ENCODE measurements around the gene ZNF883.
"Not testable (repeated sequence)": the region's sequence is repeated elsewhere in the genome, so short reads cannot be mapped to it uniquely, and the experiment has no call there.

Gene ZNF883

DNA sequence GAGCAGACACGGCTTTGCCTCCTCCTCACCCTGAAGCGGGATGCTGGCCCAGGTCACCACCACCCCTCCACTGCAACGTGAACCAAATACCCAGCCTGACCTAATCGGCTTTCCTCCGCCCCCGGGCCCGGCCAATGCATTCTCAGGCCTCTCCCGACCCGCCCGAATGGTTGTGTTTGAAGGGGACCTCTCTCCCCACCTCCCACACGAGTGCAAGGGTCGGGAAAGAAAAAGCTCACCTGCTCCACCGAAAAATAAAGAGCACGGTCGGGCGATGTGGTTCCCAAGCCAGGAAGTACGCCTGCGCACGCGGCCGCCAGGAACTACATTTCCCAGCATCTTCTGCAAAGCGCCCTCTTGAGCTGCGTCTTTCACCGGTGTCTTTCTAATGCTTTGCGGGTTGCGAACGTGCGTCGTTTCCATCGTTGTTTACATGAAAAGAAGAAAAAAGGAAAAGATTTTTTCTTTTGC is at the start of gene ZNF883:
ZNF883 (minus strand) TSS at position 282 of the 471 bp plus-strand sequence.
- peak; percentile 64 for DNase-seq (ENCODE audit: low spot score)

DNA sequence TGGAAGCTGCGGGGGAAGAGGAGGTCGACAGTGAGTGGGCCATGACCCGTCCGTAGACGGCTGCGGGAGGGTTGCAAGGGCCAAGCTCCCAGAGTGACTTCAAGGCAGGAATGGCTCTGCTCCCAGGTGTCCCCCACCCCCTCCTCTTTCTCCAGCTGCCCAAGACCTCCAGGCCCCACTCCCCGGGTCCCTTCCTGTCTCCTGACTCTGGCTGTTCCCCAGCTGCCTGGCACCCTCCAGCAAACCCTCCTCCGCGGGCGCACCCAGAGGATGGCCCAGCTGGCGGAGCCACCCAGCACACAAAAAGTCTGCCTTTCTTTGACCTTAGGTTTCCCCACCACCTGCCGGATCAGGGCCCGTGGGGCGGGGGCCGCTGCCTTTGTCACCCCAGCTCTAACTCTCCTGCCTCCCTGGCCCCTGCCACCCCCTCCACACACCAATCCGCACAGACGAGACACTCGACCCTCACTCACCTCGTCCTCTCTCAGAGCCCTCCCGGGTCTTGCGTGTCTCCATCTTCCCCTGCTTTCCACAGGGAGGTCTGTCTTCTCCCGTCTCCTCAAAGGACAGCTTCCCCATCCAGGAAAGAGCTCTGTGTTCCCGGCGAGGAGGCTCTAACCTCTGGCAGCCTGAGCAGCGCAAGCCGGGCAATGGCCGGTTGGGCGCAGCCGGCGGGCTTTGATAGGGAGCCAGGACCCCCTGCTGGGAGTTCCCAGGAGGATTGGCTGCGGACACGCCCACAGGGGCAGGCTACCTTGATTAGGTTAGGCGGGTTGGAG is 49.3 kb upstream of the ZNF883 start:
- DNase-seq (ENCODE audit: low spot score): not testable (repeated sequence)

DNA sequence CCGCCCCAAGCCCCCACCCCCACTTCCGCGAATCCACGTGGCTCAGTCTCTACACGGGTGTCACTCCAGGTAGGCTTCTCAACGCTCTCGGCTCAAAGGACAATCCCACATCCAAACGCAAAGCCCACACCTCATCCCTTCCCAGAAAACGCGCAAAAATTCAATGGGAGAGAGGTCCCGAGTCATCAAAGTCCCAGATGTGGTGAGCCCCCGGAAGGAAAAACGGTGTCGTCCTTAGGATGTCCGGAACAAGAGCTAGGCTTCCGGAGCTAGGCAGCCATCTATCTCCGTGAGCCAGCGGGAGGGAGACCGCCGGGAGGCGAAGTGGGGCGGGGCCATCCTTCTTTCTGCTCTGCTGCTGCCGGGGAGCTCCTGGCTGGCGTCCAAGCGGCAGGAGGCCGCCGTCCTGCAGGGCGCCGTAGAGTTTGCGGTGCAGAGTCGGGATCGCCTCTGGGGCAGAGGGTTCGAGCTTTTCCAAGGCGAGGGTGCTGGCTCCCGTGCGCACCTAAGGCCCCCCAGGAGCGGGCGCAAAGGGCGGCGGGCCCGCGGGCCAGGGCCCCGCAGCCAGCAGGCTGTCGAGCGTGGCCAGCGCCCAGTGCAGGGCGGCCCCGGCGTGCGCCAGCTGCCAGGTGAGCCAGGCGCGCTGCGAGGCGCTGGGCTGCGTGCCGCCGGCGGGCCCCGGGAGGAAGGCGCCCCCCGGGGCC is 47.7 kb upstream of the ZNF883 start:
- DNase-seq (ENCODE audit: low spot score): not testable (repeated sequence)

DNA sequence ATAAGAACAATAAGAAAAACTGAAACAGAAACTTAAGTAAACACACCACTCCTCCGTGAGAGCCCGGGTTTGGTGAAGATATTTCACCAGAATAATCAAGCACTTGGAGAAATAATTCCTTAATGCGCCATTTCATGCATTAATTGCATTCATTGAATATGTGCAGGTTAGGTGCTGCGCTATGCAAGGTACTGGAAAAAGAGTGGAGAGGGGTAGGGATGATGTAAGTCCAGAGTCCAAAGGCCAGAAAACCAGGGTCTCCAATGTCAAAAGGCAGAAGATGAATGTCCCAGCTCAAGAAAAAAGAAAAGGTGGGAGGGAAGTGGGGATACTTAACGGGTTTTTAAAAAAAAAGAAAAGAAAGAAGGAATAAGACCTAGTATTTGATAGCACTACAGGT is 45.2 kb upstream of the ZNF883 start:
- no peak for DNase-seq (ENCODE audit: low spot score)

DNA sequence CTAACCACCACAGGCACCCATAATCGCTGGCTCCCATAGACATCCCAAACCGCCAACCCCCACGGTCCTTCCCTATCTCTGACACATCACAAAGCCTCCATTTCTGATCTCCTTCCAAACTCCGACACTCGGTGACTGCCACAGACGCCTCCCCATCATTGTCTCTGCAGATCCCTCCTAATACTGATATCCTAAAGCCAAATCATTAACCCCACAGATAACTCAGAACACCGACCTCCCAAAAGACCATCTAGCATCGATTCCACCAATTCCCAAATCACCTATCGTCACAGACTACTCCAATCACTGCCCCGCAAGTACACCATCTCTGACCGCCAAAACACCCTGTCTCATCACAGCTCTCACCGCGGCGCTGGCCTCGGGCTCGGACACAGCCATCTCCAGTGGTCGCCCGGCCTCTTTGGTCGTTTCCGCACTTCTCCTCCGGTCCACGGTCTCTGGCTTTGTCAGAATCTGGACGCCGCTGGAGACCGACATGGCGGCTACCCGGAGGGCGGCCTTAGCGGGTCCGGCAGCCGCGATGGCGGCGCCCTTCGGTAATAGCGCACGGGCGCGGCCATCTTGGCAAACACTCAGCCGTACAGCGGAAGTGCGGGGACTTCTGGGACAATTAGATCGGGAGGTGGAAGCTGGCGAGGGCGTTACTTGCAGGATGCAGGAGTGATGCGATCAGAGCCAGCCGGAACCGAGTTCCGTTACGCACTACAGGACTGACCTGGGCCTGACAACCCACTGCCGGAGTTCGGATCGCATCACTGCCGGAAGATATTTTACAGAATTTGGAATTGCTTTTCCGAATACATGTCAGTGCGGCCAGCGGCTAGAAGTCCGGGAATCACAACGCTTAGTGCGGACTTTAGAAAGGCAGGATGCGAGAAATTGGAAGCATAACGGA is 44.5 kb upstream of the ZNF883 start, which contains the start of gene ZFP37:
ZFP37 (minus strand) TSS at position 534 of the 916 bp plus-strand sequence; CDS start at position 498, 36 bp downstream.
- DNase-seq (ENCODE audit: low spot score): peak; percentile 97

DNA sequence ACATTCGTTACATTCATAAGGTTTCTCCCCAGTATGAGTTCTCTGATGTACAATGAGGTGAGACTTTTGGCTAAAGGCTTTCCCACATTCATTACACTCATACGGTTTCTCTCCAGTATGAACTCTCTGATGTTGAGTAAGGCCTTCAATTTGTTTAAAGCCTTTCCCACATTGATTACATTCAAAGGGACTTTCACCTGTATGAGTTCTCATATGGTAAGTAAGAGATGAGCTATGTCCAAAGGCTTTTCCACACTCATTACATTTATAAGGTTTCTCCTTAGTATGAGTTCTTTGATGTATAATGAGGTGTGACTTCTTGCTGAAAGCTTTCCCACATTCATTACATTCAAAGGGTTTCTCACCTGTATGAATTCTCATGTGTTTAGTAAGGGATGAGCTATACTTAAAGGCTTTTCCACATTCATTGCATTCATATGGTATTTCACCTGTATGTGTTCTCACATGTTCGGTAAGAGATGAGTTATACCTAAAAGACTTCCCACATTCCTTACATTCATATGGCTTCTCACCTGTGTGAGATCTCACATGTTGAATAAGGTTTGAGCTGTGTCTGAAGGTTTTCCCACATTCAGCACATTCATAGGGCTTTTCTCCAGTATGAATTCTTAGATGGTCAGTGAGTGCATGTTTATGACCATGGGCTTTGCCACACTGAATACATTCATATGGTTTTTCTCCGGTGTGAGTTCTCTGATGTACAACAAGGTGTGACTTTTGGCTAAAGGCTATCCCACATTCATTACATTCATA is 31.1 kb upstream of the ZNF883 start:
- no peak for DNase-seq (ENCODE audit: low spot score)

DNA sequence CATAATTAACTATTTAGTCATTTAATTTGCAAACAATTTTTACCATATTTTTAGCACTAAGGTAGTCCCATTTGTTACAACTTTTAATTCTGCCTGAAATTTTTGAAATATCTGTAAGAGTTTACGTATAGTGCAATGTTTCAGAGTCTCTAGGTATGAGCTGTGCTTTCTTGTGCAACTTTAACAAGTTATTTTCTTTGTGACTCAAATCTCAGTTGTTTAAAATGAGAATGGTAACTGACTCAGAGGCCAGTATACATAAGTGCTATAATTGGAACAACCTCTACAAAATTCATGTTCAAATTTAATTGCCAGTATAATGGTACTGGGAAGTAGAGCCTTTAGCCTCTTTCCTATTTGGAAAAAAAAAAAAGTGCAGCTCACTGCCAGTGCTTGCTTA is 14.2 kb upstream of the ZNF883 start:
- DNase-seq (ENCODE audit: low spot score): no peak

DNA sequence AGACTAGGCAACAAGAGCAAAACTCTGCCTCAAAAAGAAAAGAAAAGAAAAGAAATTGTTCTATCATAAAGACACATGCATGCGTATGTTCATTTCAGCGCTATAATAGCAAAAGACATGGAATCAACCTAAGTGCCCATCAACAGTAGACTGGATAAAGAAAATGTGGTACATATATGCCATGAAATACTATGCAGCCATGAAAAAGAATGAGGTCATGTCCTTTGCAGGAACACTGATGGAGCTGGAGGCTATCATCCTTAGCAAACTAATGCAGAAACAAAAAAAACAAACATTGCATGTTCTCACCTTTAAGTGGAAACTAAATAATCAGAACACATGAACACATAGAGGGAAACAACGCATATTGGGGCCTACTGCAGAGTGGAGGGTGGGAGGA is 6.3 kb upstream of the ZNF883 start:
- no peak for DNase-seq (ENCODE audit: low spot score)

DNA sequence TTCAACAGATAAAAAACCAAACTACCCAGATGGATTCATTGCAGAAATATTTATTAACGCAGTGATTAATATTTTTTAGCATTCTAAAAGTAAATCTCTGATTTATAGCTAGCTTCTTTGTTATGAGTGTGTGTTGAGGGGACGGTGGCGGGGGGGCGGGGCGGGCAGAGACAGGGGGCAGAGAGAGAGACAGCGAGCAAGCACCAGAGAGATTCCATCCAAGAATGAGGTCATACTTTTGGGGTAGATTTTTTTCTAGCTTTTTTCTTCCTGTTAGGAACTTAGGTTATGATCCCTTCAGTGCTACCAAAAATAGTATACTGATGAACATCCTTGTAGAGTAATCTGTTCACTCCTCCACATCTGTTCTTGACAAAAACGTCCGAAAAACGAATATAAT is 500 bp upstream of the ZNF883 start:
- no peak for DNase-seq (ENCODE audit: low spot score)

DNA sequence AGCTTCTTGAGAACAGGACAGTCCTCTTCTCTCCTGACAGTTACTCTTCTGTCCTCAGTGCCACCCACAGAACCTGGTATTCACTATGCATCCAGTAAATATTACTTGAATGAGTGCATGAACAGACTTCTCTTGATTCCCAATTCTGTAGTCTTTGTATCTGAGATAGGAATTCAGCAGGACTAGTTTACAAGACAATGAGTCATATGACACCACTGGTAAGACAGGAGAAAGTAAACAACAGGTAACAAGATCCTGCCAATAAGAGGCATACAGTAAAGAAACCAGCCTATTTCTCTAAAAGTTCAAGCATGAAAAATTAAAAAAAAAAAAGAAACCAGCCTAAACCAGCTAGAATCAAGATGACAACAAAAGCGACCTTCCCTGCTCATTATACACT is 6.2 kb downstream of the ZNF883 start:
- DNase-seq (ENCODE audit: low spot score): no peak

DNA sequence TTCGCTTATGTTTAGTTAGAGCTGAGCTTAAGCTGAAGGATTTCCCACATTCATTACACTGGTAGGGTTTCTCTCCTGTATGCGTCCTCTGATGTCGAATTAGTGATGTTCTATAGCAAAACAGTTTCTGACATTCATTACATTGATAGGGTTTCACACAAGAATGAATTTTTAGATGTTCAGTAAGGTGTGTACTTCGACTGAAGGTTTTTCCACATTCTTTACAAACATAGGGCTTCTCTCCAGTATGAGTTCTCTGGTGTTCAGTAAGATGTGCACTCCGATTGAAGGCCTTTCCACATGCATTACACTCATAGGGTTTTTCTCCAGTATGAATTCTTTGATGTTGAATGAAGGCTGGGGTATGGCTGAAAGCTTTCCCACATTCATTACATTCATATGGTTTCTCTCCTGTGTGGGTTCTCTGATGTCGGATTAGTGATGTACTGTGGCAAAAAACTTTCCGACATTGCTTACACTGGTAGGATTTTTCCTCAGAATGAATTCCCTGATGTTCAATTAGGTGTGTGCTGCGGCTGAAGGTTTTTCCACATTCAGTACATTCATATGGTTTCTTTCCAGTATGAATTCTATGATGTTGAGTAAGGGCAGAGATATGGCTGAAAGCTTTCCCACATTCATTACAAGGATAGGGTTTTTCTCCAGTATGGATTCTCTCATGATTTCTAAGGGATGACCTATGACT is 14.6 kb downstream of the ZNF883 start:
- DNase-seq (ENCODE audit: low spot score): no peak

DNA sequence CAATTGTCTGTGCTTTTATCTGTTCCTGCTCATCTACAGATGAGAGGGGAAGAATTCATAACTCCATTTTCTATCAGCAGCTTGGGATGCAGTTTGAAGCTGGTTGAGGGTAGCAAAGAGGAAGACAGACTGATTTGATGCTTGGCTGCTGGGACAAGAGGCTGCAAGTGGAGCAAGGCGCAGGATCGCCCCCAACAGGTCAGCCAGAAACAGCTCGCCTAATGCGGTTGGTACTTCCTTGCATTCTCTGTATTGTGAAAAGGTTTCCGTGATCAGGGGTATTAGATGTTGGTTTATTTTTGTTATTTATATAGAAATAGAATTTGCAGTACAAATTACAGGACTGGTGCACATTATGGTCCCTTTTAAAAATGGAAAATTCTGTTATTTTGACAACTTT is 40.6 kb downstream of the ZNF883 start:
- DNase-seq (ENCODE audit: low spot score): no peak

DNA sequence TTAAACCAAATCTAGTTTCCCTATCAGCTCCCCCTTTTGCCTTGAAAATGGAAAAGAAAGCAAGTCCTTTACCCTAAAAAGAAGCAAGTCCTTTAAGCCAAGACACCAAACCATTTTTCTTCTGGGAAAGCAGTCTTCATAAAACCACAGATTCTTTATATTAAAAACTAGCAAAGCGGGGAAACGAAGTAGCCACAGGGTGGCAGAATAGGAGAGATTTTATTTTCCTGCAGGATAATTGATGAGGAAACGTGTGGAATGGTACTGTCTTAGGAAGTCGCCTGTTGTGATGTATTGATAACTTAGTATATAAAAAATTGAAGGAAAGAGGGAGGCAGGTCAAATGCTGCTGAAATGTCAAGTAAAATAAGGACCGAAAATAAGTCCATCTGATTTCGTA is 41.1 kb downstream of the ZNF883 start:
- no peak for DNase-seq (ENCODE audit: low spot score)

DNA sequence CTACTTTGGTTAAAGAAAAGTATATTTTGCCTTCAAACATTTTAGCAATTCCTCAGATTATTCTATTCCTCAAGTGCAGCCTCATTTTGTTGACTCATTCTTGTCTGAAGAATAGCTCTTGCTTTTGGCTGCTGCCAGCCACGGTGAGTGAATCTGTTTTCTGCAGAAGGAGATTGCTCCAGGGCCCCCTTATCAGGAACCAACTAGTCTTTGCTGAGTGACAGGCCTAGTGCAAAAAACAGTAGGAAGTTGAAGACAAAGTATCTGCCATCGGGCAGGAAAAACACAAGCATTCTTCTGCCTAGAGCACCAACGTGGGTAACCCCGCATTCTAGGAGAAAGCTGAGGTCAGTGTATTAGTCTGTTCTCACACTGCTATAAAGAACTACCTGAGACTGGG is 42.3 kb downstream of the ZNF883 start:
- DNase-seq (ENCODE audit: low spot score): no peak

DNA sequence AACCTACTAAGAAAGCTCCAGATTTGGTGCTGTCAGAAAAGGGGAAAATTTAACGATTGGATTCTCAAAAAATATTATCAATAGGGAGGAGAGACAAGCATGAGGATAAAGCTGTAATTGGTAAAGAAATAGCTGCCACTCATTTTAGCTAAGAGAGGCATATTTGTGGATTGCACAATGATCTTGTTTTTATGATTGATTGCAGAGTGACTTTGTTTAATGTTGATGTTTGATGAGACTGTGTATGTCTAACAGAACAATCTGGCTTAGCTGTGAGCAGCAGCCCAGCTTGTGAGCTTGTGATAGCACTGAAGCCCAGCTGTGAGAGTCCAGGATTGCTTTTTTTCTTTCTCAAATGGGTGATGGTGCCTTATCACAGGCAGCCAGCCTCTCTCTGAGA is 56.4 kb downstream of the ZNF883 start:
- DNase-seq (ENCODE audit: low spot score): no peak

DNA sequence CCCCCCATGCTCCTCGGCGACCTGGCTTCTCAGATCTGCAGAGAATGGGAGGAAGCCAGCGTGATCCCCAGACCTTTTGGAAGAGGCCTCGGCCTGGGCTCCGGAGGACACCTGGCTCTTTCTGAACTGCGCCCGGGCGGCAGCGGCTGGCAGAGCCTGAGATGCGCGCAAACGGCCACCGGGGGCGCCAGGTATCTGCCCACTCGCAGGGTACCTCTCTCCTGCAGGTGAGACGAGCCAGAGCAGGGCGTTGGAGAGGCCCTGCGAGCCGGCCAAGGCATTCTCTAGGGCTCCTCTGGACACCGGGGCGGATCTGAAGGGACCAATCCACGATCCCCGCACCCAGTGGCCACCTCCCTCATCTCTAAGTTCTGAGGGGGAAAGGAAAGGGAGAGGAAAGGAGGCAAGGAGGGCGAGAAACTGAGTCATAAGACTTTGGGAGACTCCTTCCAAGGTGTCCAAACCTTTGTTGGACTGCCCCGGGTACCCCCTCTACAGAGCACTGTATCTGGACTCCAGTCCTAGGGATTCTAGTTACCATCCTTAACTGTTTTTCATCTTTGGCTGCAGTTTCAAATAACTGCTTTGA is 66.3 kb downstream of the ZNF883 start:
- no peak for DNase-seq (ENCODE audit: low spot score)

DNA sequence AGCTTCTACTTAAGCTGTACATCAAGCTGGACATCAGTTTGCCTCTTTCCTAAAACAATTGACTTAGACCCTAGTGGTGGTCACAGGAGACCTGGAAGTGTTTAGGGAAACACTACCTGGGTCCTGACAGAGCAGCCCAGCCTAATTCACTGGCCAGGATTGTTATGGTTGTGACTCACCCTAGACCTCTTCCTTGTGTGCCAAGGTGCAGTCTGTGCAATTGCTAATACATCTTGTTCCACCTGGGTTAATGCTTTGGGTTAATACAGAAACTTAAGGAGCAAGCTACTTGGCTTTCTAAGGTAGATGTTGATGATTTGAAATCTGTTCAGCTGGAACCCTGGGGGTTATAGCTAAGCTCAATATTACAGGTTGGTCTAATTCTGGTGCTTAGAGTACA is 72.6 kb downstream of the ZNF883 start:
- DNase-seq (ENCODE audit: low spot score): no peak

DNA sequence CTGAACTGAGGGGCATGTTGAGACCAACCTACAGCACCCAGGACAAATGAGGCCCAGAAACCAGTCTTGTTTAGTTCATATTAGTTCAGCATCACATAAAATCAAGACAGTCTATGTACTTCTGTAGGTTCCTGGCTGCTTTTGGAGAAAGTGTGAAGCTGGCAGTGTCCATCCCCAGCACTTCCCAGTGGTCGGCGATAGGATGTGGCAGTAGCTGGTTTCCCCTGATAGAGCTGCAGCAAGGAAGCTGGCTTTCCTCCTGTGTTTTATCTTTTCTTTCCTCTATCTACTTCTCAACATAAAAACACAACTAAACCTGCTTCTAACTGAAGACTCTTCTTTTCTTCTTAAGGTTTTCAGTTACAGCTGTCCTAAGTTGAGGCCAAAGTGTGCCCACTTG is 78.3 kb downstream of the ZNF883 start:
- no peak for DNase-seq (ENCODE audit: low spot score)

DNA sequence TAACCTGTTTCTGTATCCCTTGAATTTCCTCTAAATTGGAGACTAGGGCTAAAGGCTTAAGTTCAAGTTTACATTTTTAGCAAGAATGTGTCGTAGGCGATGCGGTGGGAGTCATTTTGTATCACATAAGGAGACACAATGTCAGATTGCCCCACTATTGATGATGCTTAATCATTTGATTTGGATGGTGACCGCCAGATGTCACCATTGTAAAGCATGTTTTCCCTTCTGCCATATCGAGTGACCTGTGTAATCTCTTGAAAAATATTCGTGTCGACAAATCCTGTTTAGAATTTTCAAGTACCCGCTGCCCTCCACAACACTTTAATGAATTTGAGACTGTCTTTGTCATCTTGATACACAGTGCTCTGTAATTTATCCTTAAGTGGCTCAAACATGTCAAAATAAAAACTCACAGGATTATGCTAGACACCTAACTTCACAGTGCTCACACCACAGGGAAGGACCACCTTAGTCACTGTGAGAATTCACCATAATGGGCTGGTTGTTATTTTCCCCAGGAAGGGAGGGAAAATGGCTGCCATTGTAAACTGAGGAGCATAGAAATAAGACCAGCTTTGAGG is 86.8 kb downstream of the ZNF883 start:
- DNase-seq (ENCODE audit: low spot score): peak; percentile 51

DNA sequence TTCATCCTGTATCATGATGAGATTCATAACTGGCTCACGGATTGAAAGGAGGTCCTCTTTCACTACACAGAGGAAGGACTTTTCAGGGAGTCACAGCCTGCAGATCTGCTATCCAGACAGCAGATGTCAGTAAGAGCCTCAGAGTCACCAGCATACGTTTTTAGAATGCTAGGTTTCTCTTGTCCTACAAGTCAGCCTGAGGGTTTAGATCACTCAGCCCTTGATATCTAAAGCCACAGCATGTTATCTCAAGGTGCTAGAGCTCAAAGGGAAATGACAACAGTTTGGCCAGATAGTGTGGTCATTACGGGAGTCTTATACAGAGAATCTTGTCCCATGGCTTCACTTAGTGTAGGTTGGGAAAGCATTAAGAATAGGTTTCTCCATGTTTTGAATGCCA is 90.4 kb downstream of the ZNF883 start:
- peak; percentile 53 for DNase-seq (ENCODE audit: low spot score)
